ENCODE measurements around the gene GPHN. TPM values are rescaled to one million over a fixed set of nuclear protein-coding genes. Genes with fewer than 3 reads are reported as not detected.

The GPHN gene
- total and polyA plus RNA-seq, 2 donors (not counting 3 experiments of a cell fraction or from before 2014, with no cell fraction given): 5.1 to 23.2 TPM

GRCh38 chr14:66758031-66758613, 250.2 kb downstream of the GPHN start:
- dilution Hi-C loops (cut with MboI; ENCODE audit: extremely low pct_ligation_motif_present, low sequenced_read_pairs) (no loop called here), intact Hi-C loops (cut with micrococcal nuclease) (loop anchor here (10.0 kb wide), 1 partner anchor 357 kb away; no protein-coding TSS in a partner anchor)
- H3K9me3 ChIP-seq (replicated peaks; ENCODE audit: control insufficient read depth, insufficient read depth, low read length): no peaks in the 10 kb centered on the region
- ChIA-PET CTCF (no interaction called here), POLR2A (no interaction called here)
- no peaks in the 10 kb centered on the region for H4K20me1 ChIP-seq (replicated peaks; ENCODE audit: control insufficient read depth, extremely low read depth, insufficient read depth, low read length)
- H2AFZ ChIP-seq (ENCODE audit: low read depth, low read length): no peak overlapping the region
- no peak for TF ChIP-seq GATA2 (IDR thresholded peaks at IDR 0.05; ENCODE audit: insufficient read depth, insufficient read length, low read depth, low read length)
- no peak for TF ChIP-seq POLR2AphosphoS5 (IDR thresholded peaks at IDR 0.05; ENCODE audit: insufficient read depth, low read depth, low read length)
- TF ChIP-seq POLR2A (IDR thresholded peaks at IDR 0.05; ENCODE audit: low read depth, low read length): no peak
- TF ChIP-seq MAX (IDR thresholded peaks at IDR 0.05; ENCODE audit: insufficient read depth, insufficient read length): no peak
- no peak for TF ChIP-seq MYC (IDR thresholded peaks at IDR 0.05; ENCODE audit: low read depth, low read length)
- no peak for TF ChIP-seq CTCF (IDR thresholded peaks at IDR 0.05; ENCODE audit: extremely low read depth in 1 of 2, insufficient read depth in 1 of 2, low read depth in 1 of 2, low read length in 2 of 2)
- TF ChIP-seq FOS (IDR thresholded peaks at IDR 0.05; ENCODE audit: borderline replicate concordance, insufficient read depth, low read length): no peak
- TF ChIP-seq JUN (IDR thresholded peaks at IDR 0.05; ENCODE audit: borderline replicate concordance, insufficient read depth, insufficient read length, low read depth): no peak
- TF ChIP-seq EZH2 (IDR thresholded peaks at IDR 0.05; ENCODE audit: borderline replicate concordance, low read depth, low read length, severe bottlenecking): no peak
- H3K9me1 ChIP-seq (replicated peaks; ENCODE audit: control insufficient read depth, extremely low read depth, insufficient read depth, low read length): peaks cover 2% of the 10 kb centered on the region
- H3K36me3 ChIP-seq (ENCODE audit: control insufficient read depth in 2 of 2, extremely low read depth in 1 of 2, insufficient read depth in 2 of 2, low read length in 2 of 2): no peaks in the 10 kb centered on the region
- H3K27ac ChIP-seq (ENCODE audit: insufficient read depth, low read depth, low read length): no peak overlapping the region
- H3K4me2 ChIP-seq (ENCODE audit: insufficient read depth, low read length): no peak overlapping the region
- no TSS peak for BruUV-seq (replicated peaks)
- H3K4me1 ChIP-seq (ENCODE audit: control insufficient read depth, extremely low read depth, insufficient read depth, low read length): no peaks in the 10 kb centered on the region
- FAIRE-seq (no peak), DNase-seq (ENCODE audit: low read depth, low spot score) (no peak)
- H3K4me3 ChIP-seq (replicated peaks in 1 of 3; ENCODE audit: insufficient read depth in 1 of 3, low read depth in 1 of 3, low read length in 3 of 3): no peak overlapping the region
- H3K79me2 ChIP-seq (ENCODE audit: control insufficient read depth, insufficient read depth, low read length): no peaks in the 10 kb centered on the region
- no peak overlapping the region for H3K9ac ChIP-seq (replicated peaks; ENCODE audit: extremely low read depth, insufficient read depth, low read length)
- no peaks in the 10 kb centered on the region for H3K27me3 ChIP-seq (ENCODE audit: control insufficient read depth in 2 of 2, insufficient read depth in 2 of 2, low read length in 2 of 2)
